Activated CD8-positive, alpha-beta memory T cell treated with anti-CD3 and anti-CD28 coated beads for 24 hours (primary cell): Measurements from ENCODE around the gene ARAP1.

Experiments
- DNase-seq: peaks from one replicate; pipeline ENCODE4 v3.0.0-alpha.2; 2020

The ARAP1 gene

GRCh38 chr11:72779495-72780128 lies 27.4 kb upstream of the ARAP1 start:
- no peak for DNase-seq

GRCh38 chr11:72778535-72779494 lies 26.6 kb upstream of the ARAP1 start:
- no peak for DNase-seq

GRCh38 chr11:72777755-72778278 lies 25.6 kb upstream of the ARAP1 start:
- no peak for DNase-seq

DNA sequence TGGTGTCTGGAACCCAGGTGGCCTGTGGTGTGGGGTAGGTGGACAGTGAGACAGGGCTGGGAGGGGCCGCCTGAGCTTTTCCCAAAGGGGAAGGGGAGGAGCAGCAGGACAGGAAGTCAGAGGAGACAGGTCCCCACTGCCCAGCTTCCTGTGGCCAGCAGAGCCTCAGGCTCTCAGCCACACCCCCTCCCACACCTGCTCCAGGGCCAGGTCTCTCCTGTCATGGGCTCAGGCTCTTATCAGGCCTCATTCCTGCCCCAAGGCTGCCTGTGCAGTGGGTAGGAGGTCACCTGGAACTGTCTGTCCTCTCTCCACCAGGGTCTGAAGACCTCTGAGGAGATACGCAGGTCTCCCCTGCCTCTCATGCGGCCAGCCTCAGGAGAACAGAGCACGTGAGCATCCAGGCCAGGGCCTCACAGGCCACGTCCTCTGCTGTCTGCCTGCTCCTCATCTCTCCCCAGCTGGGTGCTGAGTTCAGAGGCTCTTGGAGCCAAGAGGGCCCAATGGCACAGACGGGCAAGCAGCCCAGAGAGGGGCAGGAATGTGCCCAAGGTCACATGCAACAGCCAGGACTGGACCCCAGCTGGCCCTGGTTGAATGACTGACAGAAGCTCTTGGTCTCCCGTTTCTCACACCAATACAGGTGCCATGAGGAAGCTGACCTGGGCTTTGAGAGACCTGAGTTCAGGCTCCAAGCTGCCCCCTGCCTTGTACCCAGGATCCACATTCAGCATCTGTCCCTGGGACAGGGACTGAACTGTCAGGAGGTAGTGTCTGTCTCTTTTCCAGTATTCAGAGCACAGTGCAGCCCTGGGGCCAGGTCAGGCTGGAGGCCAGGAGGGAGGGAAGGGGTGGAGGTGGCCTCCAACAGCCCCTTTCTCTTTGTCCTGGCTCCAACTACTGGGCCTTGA lies 24.9 kb upstream of the ARAP1 start:
- no peak for DNase-seq

GRCh38 chr11:72776117-72776843 lies 24.1 kb upstream of the ARAP1 start:
- no peak for DNase-seq

DNA sequence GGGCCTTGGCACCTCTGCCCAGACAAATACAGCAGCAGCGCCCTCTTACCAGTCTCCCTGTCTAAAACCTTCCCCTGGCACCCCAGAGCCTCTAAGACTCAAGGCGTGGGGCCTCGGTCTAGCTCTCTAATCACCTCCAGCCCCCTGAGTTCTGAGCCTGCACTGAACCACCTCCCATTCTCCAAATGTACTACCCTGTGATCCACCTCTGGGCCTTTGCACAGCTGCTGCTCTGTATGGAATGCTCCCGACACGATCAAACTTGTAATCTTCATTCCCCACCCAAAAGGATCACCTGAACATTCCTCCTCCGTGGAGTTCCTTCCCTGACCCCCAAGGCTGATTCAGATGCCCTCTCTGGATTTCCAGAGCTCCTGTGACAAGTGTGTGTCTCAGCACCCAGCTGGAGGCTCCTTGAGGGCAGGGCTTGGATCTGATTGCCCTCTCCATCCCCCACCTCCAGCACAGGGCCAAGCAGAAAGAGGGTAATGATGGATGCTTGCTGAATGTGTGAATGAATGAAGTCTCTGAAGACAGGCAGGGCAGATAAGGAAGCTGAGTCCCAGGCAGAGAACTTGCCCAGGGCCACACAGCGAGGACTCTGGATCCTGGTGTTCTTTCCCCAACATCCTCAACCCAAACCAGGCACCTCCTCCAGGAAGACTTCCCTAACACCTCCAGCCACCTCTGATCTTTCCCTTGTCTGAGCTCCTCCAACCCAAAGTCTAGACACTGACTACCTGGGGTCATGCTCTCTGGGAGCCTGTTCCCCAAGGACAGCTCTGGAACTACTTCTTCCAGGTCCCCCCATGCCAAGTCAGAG lies 23.3 kb upstream of the ARAP1 start:
- no peak for DNase-seq

DNA sequence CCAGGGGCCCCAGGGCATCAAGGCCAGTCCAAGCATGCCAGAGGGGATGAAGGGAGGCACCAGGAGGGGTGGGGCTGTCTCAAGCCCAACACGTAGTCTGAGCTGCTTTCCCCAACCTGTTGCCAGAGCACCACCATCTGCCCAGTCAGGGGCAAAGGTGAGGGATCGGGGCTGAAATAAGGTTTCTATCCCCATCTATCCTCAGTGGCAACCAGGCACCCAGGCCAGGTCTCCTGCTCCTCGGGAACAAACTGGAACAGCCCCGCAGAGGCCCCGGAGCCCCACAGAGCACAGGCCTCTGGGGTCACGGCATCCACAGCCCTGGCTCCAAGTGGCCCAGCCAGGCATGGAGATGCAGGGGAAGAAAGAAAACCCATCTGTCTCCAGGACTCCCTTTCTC lies 22.3 kb upstream of the ARAP1 start:
- DNase-seq: no peak

- DNase-seq: no peak
Measured at GRCh38 chr11:72773696-72774095, 21.5 kb upstream of the ARAP1 start.

DNA sequence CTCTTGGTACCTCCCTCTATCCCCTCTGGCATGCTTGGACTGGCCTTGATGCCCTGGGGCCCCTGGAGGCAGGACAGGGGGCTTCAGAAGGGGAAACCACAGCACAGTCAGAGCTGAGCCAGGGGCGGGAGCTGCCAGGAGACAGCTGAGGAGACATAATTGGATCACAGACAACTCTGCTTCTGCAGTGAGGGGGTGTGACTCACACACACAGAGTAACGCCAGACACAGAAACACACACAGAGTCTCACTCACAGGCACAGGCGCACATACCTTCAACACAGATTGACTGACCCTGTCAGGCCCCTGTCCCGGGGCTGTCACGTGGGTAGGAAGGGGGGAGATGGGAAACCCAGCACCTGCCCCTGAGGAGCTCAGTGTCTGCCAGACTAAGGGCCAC lies 21.1 kb upstream of the ARAP1 start:
- no peak for DNase-seq

GRCh38 chr11:72772059-72772458 lies 19.9 kb upstream of the ARAP1 start:
- no peak for DNase-seq

DNA sequence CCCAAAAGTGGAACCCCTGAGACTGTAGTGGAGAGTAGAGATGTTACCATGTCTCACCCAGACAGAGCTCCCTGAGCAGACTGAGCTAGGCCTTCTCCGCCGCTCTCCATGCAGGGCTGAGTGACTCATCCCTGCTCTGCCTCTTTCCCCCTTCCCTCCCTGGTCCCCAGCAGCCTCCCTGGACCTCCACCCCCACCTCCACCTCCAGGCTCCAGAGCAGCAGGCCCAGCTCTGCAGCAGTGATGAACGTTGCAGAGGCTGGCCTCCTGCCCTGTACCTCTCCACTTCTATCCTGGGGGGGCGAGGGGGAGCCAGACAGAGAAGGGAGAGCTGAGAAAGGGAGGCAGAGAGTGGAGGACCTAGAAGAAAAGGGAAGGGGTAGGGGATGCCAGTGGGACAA lies 19.3 kb upstream of the ARAP1 start:
- no peak for DNase-seq

DNA sequence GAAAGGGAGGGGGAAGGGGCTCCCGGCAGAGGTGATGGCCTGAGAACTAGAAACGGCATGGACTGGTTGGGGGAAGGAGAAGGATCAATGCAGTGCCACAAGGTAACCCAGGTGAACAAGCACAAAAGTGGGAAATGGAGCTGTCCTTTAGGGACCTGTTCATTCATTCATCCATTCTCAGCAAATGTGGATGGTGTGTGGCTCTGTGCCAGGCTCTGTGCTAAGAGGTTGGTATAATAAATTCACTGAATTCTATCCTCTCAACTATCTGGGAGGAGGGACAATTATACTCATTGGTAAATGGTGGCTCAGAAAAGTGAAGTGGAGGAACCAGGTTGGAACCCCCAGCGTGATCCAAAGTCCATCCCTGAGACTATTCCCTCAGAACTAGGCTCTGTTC lies 18.6 kb upstream of the ARAP1 start:
- no peak for DNase-seq

- DNase-seq: no peak
Measured at GRCh38 chr11:72769680-72770079, 17.5 kb upstream of the ARAP1 start.

DNA sequence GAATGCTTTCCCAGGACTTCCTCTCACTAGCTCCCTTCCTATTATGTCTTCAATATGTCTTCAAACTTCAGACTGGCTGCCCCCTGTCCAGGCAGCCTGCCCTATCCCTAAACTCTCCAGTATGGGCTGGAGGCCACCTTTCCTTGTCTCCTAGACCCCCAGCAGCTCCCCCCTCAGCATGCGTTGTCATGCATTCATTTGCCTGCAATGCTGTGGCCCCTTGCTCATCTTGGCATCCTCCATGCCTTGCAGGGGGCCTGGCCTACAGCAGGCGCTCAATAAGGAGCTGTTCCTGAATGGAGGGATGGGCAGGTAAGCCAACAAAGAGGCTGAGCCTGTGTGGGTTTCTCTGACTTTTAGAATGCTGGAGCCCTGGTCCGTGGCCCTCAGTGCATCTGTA lies 16.4 kb upstream of the ARAP1 start:
- DNase-seq: no peak

- DNase-seq: no peak
Measured at GRCh38 chr11:72767203-72768062, 15.2 kb upstream of the ARAP1 start.

GRCh38 chr11:72766152-72766902 lies 14.1 kb upstream of the ARAP1 start:
- no peak for DNase-seq

- no peak for DNase-seq
Measured at GRCh38 chr11:72764503-72764902, 12.3 kb upstream of the ARAP1 start.

GRCh38 chr11:72763823-72764222 lies 11.6 kb upstream of the ARAP1 start:
- DNase-seq: no peak

GRCh38 chr11:72762641-72763304 lies 10.6 kb upstream of the ARAP1 start:
- DNase-seq: no peak
